ENCODE measurements around the gene SHANK1. TPM values are rescaled to one million over a fixed set of nuclear protein-coding genes. Genes with fewer than 3 reads are reported as not detected.

Gene SHANK1
- total and polyA plus RNA-seq, 2 of the 13 experiments (the other 11 are each of a cell fraction or from before 2014, with no cell fraction given) = not detected

GRCh38 chr19:50644315-50644915 lies 75.2 kb downstream of the SHANK1 start:
- H3K36me3 ChIP-seq (replicated peaks in 1 of 2; ENCODE audit: control insufficient read depth in 1 of 2, insufficient read depth in 2 of 2, low read length in 2 of 2) = no peaks in the 10 kb centered on the region
- H3K27me3 ChIP-seq (ENCODE audit: control insufficient read depth in 1 of 2, insufficient read depth in 2 of 2, low read length in 2 of 2) = peaks cover 3 to 10% of the 10 kb centered on the region in 2 experiments; a peak in 4 of 5 replicates
- no peaks in the 10 kb centered on the region for H3K79me2 ChIP-seq (ENCODE audit: insufficient read depth, low read length)
- in situ Hi-C loops (cut with HindIII; ENCODE audit: extremely low pct_ligation_motif_present, low pct_unique_long_range_greater_than_20kb) = no loop called here
- no peak overlapping the region for H3K27ac ChIP-seq (ENCODE audit: extremely low read length, insufficient read depth, low read length)
- no peak overlapping the region for H3K9ac ChIP-seq (ENCODE audit: insufficient read depth, low read depth, low read length)
- H2AFZ ChIP-seq (ENCODE audit: low read length) = no peak overlapping the region
- ChIA-PET POLR2A (no interaction called here), CTCF (ENCODE audit: low intra/inter-chr PET ratio, low total read pairs) (no interaction called here)
- no TSS peak for BruUV-seq (replicated peaks)
- 2% methylated on average over 1 of the region's 1 CpG for WGBS (ENCODE audit: low lambda C conversion rate)
- H3K4me3 ChIP-seq (replicated peaks in 1 of 3; ENCODE audit: insufficient read depth in 1 of 3, low read depth in 2 of 3, low read length in 3 of 3) = no peak overlapping the region
- no peak for FAIRE-seq
- intact Hi-C loops (cut with micrococcal nuclease; ENCODE audit: unreplicated experiment) = no loop called here
- TF ChIP-seq ISL2 (CRISPR knock-in tag; IDR thresholded peaks at IDR 0.05) = no peak
- TF ChIP-seq, protein P1, sequence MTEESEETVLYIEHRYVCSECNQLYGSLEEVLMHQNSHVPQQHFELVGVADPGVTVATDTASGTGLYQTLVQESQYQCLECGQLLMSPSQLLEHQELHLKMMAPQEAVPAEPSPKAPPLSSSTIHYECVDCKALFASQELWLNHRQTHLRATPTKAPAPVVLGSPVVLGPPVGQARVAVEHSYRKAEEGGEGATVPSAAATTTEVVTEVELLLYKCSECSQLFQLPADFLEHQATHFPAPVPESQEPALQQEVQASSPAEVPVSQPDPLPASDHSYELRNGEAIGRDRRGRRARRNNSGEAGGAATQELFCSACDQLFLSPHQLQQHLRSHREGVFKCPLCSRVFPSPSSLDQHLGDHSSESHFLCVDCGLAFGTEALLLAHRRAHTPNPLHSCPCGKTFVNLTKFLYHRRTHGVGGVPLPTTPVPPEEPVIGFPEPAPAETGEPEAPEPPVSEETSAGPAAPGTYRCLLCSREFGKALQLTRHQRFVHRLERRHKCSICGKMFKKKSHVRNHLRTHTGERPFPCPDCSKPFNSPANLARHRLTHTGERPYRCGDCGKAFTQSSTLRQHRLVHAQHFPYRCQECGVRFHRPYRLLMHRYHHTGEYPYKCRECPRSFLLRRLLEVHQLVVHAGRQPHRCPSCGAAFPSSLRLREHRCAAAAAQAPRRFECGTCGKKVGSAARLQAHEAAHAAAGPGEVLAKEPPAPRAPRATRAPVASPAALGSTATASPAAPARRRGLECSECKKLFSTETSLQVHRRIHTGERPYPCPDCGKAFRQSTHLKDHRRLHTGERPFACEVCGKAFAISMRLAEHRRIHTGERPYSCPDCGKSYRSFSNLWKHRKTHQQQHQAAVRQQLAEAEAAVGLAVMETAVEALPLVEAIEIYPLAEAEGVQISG (CRISPR knock-in tag; IDR thresholded peaks at IDR 0.05) = no peak
- no peak for TF ChIP-seq FOXK2 (IDR thresholded peaks at IDR 0.05)
- TF ChIP-seq EED (CRISPR knock-in tag; IDR thresholded peaks at IDR 0.05) = no peak
- no peak for TF ChIP-seq PITX1 (CRISPR knock-in tag; IDR thresholded peaks at IDR 0.05)
- no peak for ATAC-seq
- no peaks in the 10 kb centered on the region for H4K20me1 ChIP-seq (ENCODE audit: insufficient read depth, low read length)
- no peak overlapping the region for H3K4me2 ChIP-seq (ENCODE audit: low read depth, low read length)
- DNase-seq (ENCODE audit: low spot score) = no peak
- H3K9me3 ChIP-seq (ENCODE audit: low read length) = no peaks in the 10 kb centered on the region
- no peaks in the 10 kb centered on the region for H3K4me1 ChIP-seq (ENCODE audit: insufficient read depth, low read length)

DNA sequence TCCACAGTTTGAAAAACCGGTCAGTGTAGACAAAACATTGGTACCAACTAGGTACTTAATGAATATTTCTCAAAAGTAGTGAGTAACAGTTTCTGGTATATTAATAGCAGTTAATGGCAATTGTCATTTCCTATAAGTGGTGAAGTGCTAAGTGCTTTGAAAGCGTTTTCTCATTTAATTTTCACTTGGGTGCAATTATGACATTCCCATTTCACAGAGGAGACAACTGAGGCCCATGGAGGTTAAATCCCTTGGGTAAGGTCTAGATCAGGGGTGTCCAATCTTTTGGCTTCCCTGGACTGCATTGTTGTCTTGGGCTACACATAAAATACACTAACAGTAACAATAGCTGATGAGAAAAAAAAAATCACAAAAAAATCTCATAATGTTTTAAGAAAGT lies 79.2 kb downstream of the SHANK1 start:
- Histone ChIP-seq H3K27ac (ENCODE audit: extremely low read length, insufficient read depth, low read length) (no peak overlapping the region), H3K9ac (ENCODE audit: insufficient read depth, low read depth, low read length) (no peak overlapping the region), H3K4me2 (ENCODE audit: low read depth, low read length) (no peak overlapping the region), H3K27me3 (ENCODE audit: control insufficient read depth in 1 of 2, insufficient read depth in 2 of 2, low read length in 2 of 2) (peaks cover 7 to 36% of the 10 kb centered on the region in 2 experiments), H2AFZ (ENCODE audit: low read length) (no peak overlapping the region), H3K36me3 (replicated peaks in 1 of 2; ENCODE audit: control insufficient read depth in 1 of 2, insufficient read depth in 2 of 2, low read length in 2 of 2) (no peaks in the 10 kb centered on the region), H3K9me3 (ENCODE audit: low read length) (no peaks in the 10 kb centered on the region), H4K20me1 (ENCODE audit: insufficient read depth, low read length) (no peaks in the 10 kb centered on the region), H3K79me2 (ENCODE audit: insufficient read depth, low read length) (no peaks in the 10 kb centered on the region), H3K4me1 (ENCODE audit: insufficient read depth, low read length) (no peaks in the 10 kb centered on the region; the same call in 1 of the 2 replicates), H3K4me3 (replicated peaks in 1 of 3; ENCODE audit: insufficient read depth in 1 of 3, low read depth in 2 of 3, low read length in 3 of 3) (no peak overlapping the region)
- intact Hi-C loops (cut with micrococcal nuclease; ENCODE audit: unreplicated experiment) (no loop called here), in situ Hi-C loops (cut with HindIII; ENCODE audit: extremely low pct_ligation_motif_present, low pct_unique_long_range_greater_than_20kb) (no loop called here)
- no peak for ATAC-seq
- POLR2A ChIA-PET = interaction anchor here (0.6 kb wide), 1 partner anchor 314 kb away, joined by 3 read pairs; no protein-coding TSS in a partner anchor
- no peak for FAIRE-seq
- 31% methylated on average over 2 of the region's 2 CpGs for WGBS (ENCODE audit: low lambda C conversion rate)
- no peak for DNase-seq (ENCODE audit: low spot score)
- BruUV-seq (replicated peaks) = no TSS peak
- CTCF ChIA-PET (ENCODE audit: low intra/inter-chr PET ratio, low total read pairs) = no interaction called here
- TF ChIP-seq, protein P2, sequence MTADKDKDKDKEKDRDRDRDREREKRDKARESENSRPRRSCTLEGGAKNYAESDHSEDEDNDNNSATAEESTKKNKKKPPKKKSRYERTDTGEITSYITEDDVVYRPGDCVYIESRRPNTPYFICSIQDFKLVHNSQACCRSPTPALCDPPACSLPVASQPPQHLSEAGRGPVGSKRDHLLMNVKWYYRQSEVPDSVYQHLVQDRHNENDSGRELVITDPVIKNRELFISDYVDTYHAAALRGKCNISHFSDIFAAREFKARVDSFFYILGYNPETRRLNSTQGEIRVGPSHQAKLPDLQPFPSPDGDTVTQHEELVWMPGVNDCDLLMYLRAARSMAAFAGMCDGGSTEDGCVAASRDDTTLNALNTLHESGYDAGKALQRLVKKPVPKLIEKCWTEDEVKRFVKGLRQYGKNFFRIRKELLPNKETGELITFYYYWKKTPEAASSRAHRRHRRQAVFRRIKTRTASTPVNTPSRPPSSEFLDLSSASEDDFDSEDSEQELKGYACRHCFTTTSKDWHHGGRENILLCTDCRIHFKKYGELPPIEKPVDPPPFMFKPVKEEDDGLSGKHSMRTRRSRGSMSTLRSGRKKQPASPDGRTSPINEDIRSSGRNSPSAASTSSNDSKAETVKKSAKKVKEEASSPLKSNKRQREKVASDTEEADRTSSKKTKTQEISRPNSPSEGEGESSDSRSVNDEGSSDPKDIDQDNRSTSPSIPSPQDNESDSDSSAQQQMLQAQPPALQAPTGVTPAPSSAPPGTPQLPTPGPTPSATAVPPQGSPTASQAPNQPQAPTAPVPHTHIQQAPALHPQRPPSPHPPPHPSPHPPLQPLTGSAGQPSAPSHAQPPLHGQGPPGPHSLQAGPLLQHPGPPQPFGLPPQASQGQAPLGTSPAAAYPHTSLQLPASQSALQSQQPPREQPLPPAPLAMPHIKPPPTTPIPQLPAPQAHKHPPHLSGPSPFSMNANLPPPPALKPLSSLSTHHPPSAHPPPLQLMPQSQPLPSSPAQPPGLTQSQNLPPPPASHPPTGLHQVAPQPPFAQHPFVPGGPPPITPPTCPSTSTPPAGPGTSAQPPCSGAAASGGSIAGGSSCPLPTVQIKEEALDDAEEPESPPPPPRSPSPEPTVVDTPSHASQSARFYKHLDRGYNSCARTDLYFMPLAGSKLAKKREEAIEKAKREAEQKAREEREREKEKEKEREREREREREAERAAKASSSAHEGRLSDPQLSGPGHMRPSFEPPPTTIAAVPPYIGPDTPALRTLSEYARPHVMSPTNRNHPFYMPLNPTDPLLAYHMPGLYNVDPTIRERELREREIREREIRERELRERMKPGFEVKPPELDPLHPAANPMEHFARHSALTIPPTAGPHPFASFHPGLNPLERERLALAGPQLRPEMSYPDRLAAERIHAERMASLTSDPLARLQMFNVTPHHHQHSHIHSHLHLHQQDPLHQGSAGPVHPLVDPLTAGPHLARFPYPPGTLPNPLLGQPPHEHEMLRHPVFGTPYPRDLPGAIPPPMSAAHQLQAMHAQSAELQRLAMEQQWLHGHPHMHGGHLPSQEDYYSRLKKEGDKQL (CRISPR knock-in tag; IDR thresholded peaks at IDR 0.05; ENCODE audit: low read depth) = no peak
- TF ChIP-seq MIER3 (CRISPR knock-in tag; IDR thresholded peaks at IDR 0.05; ENCODE audit: borderline replicate concordance) = no peak
- no peak for TF ChIP-seq KAT7 (CRISPR knock-in tag; IDR thresholded peaks at IDR 0.05; ENCODE audit: borderline replicate concordance)
- no peak for TF ChIP-seq TEAD3 (CRISPR knock-in tag; optimal IDR thresholded peaks at IDR 0.05; ENCODE audit: borderline replicate concordance)
- no peak for TF ChIP-seq ZNF674 (CRISPR knock-in tag; IDR thresholded peaks at IDR 0.05; ENCODE audit: low read depth)
- TF ChIP-seq ZNF629 (CRISPR knock-in tag; conservative IDR thresholded peaks at IDR 0.05) = peak; percentile 74

Data from HepG2 (cell line).